ENCODE results near the gene PDE1C.

The PDE1C gene

GRCh38 chr7:31991406-31991805 lies 78.8 kb downstream of the PDE1C start:
- DNase-seq (ENCODE audit: low spot score), result no peak

GRCh38 chr7:31986878-31987518 lies 83.2 kb downstream of the PDE1C start:
- DNase-seq (ENCODE audit: low spot score), result no peak

DNA sequence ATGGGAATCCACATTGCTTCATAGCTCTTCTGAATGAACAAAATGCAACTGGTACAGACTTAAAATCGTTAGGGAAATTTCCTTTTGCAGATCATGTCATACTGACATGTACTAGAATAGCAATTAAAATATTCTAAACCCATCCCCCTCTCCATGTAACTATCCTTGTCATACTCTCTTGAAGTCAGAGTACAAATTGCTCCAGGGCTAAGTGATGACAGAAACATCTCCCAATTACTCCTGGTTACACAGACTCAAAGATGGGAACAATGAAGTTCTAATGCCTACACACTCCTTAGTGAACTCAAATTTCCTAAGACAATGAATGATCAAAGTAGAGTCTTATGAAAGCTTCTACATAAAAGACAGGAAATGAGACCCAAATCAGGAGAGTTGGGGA lies 87.2 kb downstream of the PDE1C start:
- DNase-seq (ENCODE audit: low spot score), result no peak

- DNase-seq (ENCODE audit: low spot score), result no peak
Observed at GRCh38 chr7:31981874-31982390, 88.3 kb downstream of the PDE1C start.

GRCh38 chr7:31979690-31980330 lies 90.4 kb downstream of the PDE1C start:
- DNase-seq (ENCODE audit: low spot score), result no peak

- DNase-seq (ENCODE audit: low spot score), result no peak
Observed at GRCh38 chr7:31975546-31975945, 94.7 kb downstream of the PDE1C start.

DNA sequence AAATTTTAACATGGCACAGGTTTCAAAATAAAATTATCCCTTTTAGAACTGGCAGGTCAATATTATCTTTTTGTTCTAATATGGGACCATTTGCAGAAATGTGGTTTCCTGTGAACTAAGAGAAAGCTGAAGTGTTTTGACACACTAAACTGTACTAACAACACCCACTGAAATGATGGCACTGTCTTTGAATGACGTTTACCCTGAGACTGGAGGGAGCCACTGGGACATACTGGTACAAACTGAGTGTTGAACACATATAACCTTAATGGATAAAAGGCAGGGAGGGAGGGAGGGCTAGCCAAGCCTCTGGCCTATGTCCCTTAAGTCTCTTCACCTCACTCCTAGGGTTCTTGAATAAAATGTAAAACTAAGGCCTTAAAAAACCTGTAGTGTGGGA lies 95.9 kb downstream of the PDE1C start:
- no peak for DNase-seq (ENCODE audit: low spot score)

DNA sequence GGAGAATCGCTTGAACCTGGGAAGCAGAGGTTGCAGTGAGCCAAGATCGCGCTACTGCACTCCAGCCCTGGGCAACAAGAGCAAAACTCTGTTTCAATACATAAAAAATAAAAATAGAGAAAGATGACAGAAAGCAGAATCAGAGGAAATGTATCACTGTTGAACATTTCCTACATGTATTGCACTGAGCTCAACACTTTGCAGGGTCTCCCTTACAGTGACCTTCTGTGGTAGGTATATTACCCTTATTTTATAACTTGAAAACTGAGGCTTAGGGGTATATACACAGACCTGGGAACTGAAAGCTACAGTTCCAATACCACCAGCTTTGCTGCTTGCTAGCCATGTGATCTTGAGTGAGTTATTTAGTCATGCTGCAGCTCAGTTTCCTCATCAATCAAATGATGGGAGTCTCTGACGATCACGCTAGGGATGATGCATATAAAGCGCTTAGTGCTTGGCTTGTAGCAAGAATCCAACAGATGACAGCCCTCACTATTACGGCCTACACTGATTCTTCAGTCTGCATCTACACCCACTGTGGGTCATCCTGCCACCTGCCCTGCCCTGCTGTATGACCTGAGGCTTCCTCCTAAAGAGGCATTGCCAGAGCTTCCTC lies 99.0 kb downstream of the PDE1C start:
- DNase-seq (ENCODE audit: low spot score), result no peak

GRCh38 chr7:31970501-31970900 lies 99.7 kb downstream of the PDE1C start:
- no peak for DNase-seq (ENCODE audit: low spot score)

- no peak for DNase-seq (ENCODE audit: low spot score)
Observed at GRCh38 chr7:31963569-31964175, 106.5 kb downstream of the PDE1C start.

DNA sequence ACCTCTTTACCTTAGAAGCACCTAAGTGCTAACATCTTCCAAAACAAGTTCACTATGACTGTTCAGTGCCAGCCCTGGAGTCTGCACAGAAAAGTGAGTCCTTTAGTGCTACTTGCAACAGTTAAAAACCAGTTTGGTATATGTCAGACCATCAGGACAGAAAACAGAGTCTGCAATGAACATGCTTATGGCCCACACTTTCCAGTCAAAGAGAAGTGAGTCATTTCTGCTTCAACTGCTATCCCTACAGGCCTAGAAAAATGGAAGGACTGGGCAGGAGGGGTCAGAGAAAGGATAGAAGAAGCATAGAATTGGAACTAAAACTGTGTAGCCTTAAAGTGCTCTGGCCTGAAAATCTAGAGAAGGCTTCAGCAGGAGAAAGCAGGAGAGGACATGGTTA lies 108.0 kb downstream of the PDE1C start:
- DNase-seq (ENCODE audit: low spot score), result no peak

DNA sequence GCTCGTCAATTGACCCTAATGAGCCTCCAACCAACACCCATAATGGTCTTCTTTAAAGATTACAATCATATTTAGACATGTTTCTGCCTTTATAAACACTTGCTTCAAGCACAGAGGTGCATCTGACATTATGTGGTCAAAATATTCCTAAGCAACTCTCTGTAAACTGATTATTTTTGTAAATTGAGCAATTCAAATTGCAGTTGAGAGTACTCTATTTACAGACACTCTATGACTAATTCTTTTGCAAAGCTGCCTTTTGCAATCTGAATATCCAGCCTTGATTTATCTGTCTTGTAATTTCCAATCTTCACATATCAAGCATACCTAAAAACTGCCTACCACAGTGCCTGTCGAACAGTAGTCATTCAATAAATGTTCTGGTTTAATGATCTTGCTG lies 112.0 kb downstream of the PDE1C start:
- DNase-seq (ENCODE audit: low spot score), result no peak

DNA sequence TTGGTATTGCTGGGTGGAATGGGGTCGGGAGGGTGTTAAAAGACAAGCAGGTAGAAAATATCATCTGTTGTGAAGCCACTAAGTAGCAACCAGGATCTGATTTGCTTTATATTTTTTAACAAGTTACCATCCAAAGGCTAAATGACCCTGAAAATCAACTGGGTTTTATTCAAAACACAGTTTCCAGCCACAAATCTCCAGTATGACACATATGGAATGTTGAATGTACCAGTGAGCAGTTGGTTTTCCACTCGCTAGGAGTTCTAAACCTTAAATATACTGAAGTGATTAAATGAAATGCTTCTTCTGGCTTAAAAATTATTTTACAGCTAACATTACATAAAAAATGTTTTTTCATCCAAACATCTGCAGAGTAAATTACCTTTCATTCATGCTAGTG lies 112.5 kb downstream of the PDE1C start:
- DNase-seq (ENCODE audit: low spot score), result no peak

DNA sequence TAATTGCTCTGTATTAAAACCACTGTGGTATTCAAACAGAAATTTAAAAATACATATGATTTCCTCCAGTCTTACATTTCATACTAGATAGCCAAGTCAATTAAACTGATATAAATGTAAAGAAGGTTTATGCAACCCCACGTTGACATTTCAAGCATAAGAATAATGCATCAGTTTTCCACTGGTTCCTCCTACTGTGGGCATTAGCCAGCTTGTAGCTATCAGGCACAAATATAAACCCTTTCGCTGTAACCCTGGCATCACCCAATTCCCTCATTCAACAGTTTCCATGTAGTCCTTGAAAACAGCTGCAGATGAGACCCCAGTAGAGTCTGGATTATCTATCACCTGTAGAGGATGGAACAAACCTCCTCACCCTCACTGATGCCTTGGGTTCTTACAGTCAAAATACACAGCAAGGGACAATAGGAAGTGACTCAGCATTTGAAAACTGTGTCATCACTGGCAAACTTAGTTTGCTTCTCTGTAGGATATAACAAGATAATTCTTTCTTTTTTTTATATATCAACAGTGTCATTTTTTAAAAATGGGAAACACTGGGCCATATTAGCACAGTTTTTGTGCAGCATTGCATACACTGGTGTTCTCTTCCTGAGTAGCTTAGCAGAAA lies 113.0 kb downstream of the PDE1C start:
- DNase-seq (ENCODE audit: low spot score), result peak; percentile 32

- DNase-seq (ENCODE audit: low spot score), result no peak
Observed at GRCh38 chr7:31955641-31956040, 114.6 kb downstream of the PDE1C start.

DNA sequence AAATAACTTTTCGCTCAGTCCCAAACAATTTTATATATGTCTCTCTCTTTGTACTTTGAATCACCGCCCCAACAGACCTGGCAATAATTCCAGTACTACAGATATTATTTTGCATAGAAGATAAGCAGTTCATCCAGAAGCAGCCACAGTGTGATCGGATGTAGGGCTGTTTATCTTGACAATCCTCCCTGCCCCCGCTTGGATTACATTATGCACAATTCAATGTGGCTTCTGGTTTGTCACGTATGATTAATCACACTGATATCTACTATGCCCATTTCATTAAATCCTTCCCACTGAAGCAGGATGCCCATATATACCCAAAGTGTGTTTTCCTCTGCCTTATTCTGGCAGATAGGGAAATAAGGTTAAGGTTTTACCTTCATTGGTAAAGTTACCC lies 115.2 kb downstream of the PDE1C start:
- no peak for DNase-seq (ENCODE audit: low spot score)

DNA sequence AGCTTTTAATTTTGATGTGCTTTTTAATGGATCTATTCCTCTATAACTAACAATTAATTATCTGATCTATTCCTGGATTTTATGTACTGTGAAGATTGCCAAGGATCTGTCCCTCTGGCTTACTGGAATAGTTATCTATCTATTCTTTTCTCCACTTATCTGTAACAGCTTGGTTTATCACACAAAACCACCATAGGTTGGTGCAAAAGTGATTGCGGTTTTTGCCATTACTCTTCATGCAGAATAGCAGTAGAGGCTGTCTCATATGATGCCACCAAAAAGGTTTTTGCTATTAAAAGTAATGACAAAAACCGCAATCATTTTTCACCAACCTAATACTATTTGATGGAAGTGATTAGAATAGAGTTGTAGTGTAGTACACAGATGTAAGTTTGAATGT lies 115.7 kb downstream of the PDE1C start:
- DNase-seq (ENCODE audit: low spot score), result no peak

DNA sequence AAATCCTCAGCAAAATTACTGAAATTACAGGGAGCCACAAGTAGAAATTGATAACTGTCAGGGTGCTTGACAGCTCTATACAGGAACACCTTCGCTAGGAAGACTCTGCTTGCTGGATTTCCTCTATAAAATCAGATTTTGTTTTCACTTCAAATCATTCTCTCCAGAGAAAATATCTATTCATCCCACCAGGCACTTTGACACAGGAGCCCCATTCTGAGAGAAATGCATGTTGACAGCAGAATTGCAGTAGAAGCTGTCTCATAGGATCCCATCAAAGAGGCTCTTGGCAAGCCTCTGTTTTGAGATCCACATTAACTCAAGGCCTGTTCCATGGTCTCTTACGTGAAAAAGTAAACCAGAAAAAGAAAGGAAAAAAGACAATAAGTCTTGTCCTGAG lies 116.8 kb downstream of the PDE1C start:
- no peak for DNase-seq (ENCODE audit: low spot score)

DNA sequence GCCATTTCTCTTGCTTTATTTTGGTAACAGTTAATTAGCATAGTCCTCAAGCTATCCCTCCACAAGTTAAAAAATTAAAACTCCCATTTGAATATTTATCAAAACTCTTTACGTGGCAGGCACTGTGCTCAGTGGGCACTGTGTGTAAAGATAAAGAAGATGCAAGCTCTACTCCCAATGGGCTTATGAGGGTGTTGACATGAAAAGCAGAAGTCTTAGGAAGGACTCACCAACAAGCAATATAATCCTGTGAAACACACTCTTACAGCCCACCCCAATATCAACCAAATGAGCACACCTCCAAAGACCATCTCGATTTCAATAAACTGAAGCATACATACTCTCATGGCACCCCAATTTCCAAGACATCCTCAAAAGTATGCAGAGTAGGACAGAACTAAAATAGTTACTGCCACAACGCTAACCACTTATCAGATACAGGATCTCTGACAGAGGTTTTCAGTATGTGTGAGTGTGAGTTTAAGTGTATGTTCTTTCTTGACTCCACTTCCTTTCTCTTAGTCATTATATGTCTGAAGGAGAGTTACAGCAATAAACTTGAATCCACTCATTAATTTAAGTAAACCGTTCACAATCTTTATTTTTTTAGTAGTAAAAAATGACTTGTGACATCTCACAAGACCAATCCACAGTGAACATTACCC lies 120.0 kb downstream of the PDE1C start:
- DNase-seq (ENCODE audit: low spot score), result no peak

GRCh38 chr7:31948029-31948428 lies 122.2 kb downstream of the PDE1C start:
- DNase-seq (ENCODE audit: low spot score), result no peak

GRCh38 chr7:31940167-31940566 lies 130.0 kb downstream of the PDE1C start:
- no peak for DNase-seq (ENCODE audit: low spot score)

- no peak for DNase-seq (ENCODE audit: low spot score)
Observed at GRCh38 chr7:31939076-31939475, 131.1 kb downstream of the PDE1C start.
